Measurements from ENCODE around the gene CBX1. TPM values are rescaled to one million over a fixed set of nuclear protein-coding genes. Genes with fewer than 3 reads are reported as not detected.

The CBX1 gene
- total and polyA plus RNA-seq, 10 of the 15 experiments (the other 5 are each of a cell fraction or from before 2014, with no cell fraction given): 11.8 to 99.2 (median 43.5) TPM

DNA sequence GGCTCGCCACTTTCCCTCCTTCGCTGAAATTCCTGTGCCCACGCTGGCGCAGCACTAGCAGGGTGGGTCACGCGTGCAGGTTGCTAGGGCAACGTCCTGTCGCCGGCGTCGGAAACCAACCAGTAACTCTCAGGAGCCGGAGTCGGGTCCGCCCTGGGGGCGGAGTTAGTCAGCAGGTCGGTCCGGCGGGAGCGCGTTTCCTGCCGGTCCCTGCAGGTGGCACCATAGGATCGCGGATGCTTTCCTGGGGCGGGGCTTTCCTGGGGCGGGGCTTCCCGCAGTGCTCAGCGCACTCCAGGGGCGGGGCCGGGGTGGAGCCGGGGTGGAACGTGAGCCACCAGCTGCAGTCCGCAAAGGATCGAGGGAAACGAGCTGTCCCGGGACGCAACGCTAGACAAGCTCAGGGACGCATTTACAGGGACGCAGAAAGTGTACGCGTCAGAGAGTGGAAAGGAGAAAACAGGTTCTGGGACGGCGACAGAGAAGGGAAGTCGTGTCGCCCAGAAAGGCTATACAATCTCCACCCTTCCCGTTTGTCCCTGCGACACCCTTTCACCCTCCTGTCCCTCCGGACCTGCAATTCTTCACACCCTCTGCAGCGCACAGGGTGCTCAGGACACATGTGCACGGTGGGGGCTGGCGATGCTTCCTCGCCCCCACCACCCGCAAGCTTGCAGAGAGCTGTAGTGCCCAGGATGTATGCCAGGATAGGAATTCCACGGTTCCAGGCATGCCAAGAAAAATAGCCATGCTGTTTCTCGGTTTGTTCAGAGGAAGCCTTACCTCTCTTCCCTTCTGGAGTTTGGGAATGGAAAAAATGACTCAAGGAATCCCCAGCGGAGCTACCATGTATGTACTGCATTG lies 76.0 kb downstream of the CBX1 start (continued):
- TF ChIP-seq, protein P1, sequence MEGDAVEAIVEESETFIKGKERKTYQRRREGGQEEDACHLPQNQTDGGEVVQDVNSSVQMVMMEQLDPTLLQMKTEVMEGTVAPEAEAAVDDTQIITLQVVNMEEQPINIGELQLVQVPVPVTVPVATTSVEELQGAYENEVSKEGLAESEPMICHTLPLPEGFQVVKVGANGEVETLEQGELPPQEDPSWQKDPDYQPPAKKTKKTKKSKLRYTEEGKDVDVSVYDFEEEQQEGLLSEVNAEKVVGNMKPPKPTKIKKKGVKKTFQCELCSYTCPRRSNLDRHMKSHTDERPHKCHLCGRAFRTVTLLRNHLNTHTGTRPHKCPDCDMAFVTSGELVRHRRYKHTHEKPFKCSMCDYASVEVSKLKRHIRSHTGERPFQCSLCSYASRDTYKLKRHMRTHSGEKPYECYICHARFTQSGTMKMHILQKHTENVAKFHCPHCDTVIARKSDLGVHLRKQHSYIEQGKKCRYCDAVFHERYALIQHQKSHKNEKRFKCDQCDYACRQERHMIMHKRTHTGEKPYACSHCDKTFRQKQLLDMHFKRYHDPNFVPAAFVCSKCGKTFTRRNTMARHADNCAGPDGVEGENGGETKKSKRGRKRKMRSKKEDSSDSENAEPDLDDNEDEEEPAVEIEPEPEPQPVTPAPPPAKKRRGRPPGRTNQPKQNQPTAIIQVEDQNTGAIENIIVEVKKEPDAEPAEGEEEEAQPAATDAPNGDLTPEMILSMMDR (IDR thresholded peaks at IDR 0.05 in 2 of 3, conservative IDR thresholded peaks at IDR 0.05 in 1 of 3; ENCODE audit: control insufficient read depth in 2 of 3, extremely low read depth in 1 of 3, insufficient read depth in 1 of 3, low read depth in 3 of 3, low read length in 3 of 3): peak; percentile 85 to 98 (median 89)
- TF ChIP-seq JUNB (IDR thresholded peaks at IDR 0.05) (no peak), TBL1XR1 (IDR thresholded peaks at IDR 0.05; ENCODE audit: low read depth, low read length) (no peak), WRNIP1 (IDR thresholded peaks at IDR 0.05; ENCODE audit: borderline replicate concordance, low read depth, low read length) (0 out of 2 replicates have a peak, but pooled peaks have one; percentile 12), PML (IDR thresholded peaks at IDR 0.05; ENCODE audit: low read length) (no peak), BMI1 (IDR thresholded peaks at IDR 0.05; ENCODE audit: borderline replicate concordance) (peak; percentile 98), SUZ12 (IDR thresholded peaks at IDR 0.05; ENCODE audit: unreplicated experiment) (no peak), STAT3 (IDR thresholded peaks at IDR 0.05; ENCODE audit: low read depth, low read length) (no peak), NBN (IDR thresholded peaks at IDR 0.05) (no peak; the same call in 1 of the 2 replicates), EED (IDR thresholded peaks at IDR 0.05; ENCODE audit: low read depth) (no peak), YY1 (IDR thresholded peaks at IDR 0.05; ENCODE audit: low read depth, low read length) (peak; percentile 58; the same call in 1 of the 2 replicates), SIN3A (IDR thresholded peaks at IDR 0.05; ENCODE audit: low read depth, low read length) (peak; percentile 94), CEBPB (IDR thresholded peaks at IDR 0.05; ENCODE audit: borderline replicate concordance in 1 of 2, low read depth in 2 of 2, low read length in 2 of 2) (no peak), SREBF1 (IDR thresholded peaks at IDR 0.05; ENCODE audit: low read length) (no peak), YBX1 (IDR thresholded peaks at IDR 0.05) (no peak), NR2C2 (IDR thresholded peaks at IDR 0.05; ENCODE audit: borderline replicate concordance, control insufficient read depth, insufficient read length, low read depth) (no peak)
- TF ChIP-seq, protein P2, sequence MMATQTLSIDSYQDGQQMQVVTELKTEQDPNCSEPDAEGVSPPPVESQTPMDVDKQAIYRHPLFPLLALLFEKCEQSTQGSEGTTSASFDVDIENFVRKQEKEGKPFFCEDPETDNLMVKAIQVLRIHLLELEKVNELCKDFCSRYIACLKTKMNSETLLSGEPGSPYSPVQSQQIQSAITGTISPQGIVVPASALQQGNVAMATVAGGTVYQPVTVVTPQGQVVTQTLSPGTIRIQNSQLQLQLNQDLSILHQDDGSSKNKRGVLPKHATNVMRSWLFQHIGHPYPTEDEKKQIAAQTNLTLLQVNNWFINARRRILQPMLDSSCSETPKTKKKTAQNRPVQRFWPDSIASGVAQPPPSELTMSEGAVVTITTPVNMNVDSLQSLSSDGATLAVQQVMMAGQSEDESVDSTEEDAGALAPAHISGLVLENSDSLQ (IDR thresholded peaks at IDR 0.05): peak; percentile 96
- TF ChIP-seq, protein P3, sequence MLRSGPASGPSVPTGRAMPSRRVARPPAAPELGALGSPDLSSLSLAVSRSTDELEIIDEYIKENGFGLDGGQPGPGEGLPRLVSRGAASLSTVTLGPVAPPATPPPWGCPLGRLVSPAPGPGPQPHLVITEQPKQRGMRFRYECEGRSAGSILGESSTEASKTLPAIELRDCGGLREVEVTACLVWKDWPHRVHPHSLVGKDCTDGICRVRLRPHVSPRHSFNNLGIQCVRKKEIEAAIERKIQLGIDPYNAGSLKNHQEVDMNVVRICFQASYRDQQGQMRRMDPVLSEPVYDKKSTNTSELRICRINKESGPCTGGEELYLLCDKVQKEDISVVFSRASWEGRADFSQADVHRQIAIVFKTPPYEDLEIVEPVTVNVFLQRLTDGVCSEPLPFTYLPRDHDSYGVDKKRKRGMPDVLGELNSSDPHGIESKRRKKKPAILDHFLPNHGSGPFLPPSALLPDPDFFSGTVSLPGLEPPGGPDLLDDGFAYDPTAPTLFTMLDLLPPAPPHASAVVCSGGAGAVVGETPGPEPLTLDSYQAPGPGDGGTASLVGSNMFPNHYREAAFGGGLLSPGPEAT (IDR thresholded peaks at IDR 0.05; ENCODE audit: low read depth): no peak
- TF ChIP-seq, protein P4, sequence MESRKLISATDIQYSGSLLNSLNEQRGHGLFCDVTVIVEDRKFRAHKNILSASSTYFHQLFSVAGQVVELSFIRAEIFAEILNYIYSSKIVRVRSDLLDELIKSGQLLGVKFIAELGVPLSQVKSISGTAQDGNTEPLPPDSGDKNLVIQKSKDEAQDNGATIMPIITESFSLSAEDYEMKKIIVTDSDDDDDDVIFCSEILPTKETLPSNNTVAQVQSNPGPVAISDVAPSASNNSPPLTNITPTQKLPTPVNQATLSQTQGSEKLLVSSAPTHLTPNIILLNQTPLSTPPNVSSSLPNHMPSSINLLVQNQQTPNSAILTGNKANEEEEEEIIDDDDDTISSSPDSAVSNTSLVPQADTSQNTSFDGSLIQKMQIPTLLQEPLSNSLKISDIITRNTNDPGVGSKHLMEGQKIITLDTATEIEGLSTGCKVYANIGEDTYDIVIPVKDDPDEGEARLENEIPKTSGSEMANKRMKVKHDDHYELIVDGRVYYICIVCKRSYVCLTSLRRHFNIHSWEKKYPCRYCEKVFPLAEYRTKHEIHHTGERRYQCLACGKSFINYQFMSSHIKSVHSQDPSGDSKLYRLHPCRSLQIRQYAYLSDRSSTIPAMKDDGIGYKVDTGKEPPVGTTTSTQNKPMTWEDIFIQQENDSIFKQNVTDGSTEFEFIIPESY (IDR thresholded peaks at IDR 0.05): no peak
- TF ChIP-seq, protein P5, sequence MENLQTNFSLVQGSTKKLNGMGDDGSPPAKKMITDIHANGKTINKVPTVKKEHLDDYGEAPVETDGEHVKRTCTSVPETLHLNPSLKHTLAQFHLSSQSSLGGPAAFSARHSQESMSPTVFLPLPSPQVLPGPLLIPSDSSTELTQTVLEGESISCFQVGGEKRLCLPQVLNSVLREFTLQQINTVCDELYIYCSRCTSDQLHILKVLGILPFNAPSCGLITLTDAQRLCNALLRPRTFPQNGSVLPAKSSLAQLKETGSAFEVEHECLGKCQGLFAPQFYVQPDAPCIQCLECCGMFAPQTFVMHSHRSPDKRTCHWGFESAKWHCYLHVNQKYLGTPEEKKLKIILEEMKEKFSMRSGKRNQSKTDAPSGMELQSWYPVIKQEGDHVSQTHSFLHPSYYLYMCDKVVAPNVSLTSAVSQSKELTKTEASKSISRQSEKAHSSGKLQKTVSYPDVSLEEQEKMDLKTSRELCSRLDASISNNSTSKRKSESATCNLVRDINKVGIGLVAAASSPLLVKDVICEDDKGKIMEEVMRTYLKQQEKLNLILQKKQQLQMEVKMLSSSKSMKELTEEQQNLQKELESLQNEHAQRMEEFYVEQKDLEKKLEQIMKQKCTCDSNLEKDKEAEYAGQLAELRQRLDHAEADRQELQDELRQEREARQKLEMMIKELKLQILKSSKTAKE (IDR thresholded peaks at IDR 0.05; ENCODE audit: low read depth, poor library complexity, severe bottlenecking): no peak
